ENCODE measurements around the gene EEF1E1. TPM values are rescaled to one million over a fixed set of nuclear protein-coding genes. Genes with fewer than 3 reads are reported as not detected.

The EEF1E1 gene
- total RNA-seq, 2 donors from 2014 or later: 23.1 TPM

DNA sequence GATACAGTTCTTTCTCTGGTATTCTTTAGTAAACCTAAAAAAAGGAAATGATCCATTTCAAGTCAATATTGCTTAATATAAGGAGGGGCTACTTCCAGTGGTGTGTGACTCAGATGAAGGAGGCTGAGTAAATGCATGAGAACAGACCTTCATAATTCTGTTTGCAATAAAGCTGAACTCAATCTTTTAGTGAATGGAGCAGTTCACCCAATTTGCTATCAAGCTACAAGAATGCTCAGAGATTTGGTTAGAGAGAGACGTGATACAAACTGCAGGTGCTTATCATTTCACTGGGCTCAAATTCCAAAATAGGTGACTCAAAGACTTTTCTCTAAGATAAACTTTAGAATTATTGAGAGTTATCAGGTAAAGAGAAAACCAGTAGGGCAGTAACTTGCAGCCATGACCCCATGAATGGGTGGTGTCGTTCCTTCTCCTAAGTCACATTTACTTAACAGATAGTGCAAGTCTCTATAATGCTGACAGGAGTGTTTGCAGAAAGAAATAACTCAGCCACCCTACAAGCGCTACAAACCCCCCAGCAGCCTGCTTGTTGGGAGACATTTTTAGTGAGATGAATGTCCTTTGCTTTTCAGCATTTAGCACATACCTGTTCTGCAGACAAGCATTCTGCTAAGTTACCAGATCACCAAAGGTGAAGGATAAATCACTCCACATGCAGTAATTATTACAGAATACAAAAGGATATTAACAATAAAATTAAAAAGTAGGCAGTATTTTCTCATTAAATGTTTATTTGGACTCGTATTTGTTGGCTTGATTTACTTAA lies 21.8 kb downstream of the EEF1E1 start:
- Histone ChIP-seq H3K4me1 (replicated peaks) (peaks cover 3% of the 10 kb centered on the region), H3K36me3 (no peaks in the 10 kb centered on the region), H3K27me3 (replicated peaks; ENCODE audit: insufficient read depth) (no peaks in the 10 kb centered on the region), H3K4me3 (no peak overlapping the region), H3K9me3 (no peaks in the 10 kb centered on the region), H3K27ac (no peak overlapping the region)
- 53% methylated on average over 4 of the region's 4 CpGs for WGBS
- TF ChIP-seq, protein P1, sequence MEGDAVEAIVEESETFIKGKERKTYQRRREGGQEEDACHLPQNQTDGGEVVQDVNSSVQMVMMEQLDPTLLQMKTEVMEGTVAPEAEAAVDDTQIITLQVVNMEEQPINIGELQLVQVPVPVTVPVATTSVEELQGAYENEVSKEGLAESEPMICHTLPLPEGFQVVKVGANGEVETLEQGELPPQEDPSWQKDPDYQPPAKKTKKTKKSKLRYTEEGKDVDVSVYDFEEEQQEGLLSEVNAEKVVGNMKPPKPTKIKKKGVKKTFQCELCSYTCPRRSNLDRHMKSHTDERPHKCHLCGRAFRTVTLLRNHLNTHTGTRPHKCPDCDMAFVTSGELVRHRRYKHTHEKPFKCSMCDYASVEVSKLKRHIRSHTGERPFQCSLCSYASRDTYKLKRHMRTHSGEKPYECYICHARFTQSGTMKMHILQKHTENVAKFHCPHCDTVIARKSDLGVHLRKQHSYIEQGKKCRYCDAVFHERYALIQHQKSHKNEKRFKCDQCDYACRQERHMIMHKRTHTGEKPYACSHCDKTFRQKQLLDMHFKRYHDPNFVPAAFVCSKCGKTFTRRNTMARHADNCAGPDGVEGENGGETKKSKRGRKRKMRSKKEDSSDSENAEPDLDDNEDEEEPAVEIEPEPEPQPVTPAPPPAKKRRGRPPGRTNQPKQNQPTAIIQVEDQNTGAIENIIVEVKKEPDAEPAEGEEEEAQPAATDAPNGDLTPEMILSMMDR (IDR thresholded peaks at IDR 0.05): no peak
- TF ChIP-seq POLR2AphosphoS5 (IDR thresholded peaks at IDR 0.05): peak; percentile 37
- no peak for DNase-seq (ENCODE audit: low spot score)
- intact Hi-C loops (cut with DNase I): no loop called here

DNA sequence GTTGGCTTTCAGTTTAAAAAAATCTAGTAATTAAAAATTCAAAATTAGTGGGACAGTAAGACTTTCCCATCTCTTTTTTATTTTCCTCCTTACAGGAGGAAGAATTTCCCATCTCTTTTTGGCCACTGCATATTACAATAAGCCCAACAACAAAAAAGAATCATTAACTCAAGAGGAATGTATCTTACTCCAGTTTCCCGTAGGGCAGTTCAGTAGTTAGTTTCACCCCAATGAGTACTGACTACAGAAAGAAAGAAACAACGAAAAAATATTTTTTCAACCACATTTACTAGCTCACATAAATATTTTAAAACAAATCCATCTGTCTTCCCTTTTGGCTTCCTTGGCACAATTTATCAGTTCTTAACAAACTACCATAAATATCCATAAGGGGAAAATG lies 23.2 kb downstream of the EEF1E1 start:
- WGBS: 86% methylated on average over 2 of the region's 2 CpGs
- peaks cover 3% of the 10 kb centered on the region for H3K4me1 ChIP-seq (replicated peaks)
- no peak overlapping the region for H3K4me3 ChIP-seq
- no peaks in the 10 kb centered on the region for H3K36me3 ChIP-seq
- no peak overlapping the region for H3K27ac ChIP-seq
- DNase-seq (ENCODE audit: low spot score): no peak
- H3K9me3 ChIP-seq: no peaks in the 10 kb centered on the region
- TF ChIP-seq, protein P1 (IDR thresholded peaks at IDR 0.05): no peak
- TF ChIP-seq POLR2AphosphoS5 (IDR thresholded peaks at IDR 0.05) (no peak), POLR2A (IDR thresholded peaks at IDR 0.05) (no peak)
- H3K27me3 ChIP-seq (replicated peaks; ENCODE audit: insufficient read depth): no peaks in the 10 kb centered on the region
- intact Hi-C loops (cut with DNase I): no loop called here

DNA sequence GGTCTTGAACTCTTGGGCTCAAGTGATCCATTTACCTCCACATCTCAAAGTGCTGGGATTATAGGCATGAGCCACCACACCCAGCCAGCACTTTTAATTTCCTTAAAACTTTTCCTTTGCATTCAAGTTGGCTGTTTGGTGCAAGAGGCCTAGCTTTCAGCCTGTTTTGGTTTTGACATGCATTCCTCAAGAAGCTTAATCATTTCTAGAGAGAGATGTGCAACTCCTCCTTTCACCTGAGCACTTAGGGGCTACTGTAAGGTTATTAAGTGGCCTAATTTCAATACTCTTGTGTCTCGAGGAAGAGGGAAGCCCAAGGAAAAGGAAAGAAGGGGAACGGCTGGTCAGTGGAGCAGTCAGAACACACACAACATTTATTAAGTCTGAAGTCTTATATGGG lies 24.4 kb downstream of the EEF1E1 start:
- WGBS: 91% methylated on average over 2 of the region's 2 CpGs
- no peaks in the 10 kb centered on the region for H3K4me1 ChIP-seq (replicated peaks)
- TF ChIP-seq POLR2AphosphoS5 (IDR thresholded peaks at IDR 0.05) (no peak), POLR2A (IDR thresholded peaks at IDR 0.05) (no peak)
- TF ChIP-seq, protein P1 (IDR thresholded peaks at IDR 0.05): no peak
- intact Hi-C loops (cut with DNase I): no loop called here
- DNase-seq (ENCODE audit: low spot score): no peak
- H3K4me3 ChIP-seq: no peak overlapping the region
- no peak overlapping the region for H3K27ac ChIP-seq
- H3K36me3 ChIP-seq: no peaks in the 10 kb centered on the region
- no peaks in the 10 kb centered on the region for H3K9me3 ChIP-seq
- H3K27me3 ChIP-seq (replicated peaks; ENCODE audit: insufficient read depth): no peaks in the 10 kb centered on the region

DNA sequence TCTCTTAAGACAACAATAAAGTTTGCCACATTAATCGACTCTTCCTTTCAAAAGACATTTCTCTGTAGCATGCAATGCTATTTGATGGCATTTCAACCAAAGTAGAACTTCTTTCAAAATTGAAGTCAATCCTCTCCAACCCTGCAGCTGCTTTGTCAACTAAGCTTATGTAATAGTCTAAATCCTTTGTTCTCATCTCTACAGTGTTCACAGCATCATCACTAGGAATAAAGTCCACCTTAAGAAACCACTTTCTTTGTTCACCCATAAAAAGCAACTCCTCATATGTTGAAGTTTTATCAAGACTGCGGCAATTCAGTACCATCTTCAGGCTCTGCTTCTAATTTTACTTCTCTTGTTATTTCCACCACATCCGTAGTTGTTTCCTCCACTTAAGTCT lies 26.6 kb downstream of the EEF1E1 start:
- DNase-seq (ENCODE audit: low spot score): no peak
- no peak overlapping the region for H3K4me3 ChIP-seq
- TF ChIP-seq POLR2A (IDR thresholded peaks at IDR 0.05): no peak
- no peak for TF ChIP-seq POLR2AphosphoS5 (IDR thresholded peaks at IDR 0.05)
- TF ChIP-seq, protein P1 (IDR thresholded peaks at IDR 0.05): no peak
- no peaks in the 10 kb centered on the region for H3K27me3 ChIP-seq (replicated peaks; ENCODE audit: insufficient read depth)
- no peak overlapping the region for H3K27ac ChIP-seq
- no peaks in the 10 kb centered on the region for H3K4me1 ChIP-seq (replicated peaks)
- 93% methylated on average over 3 of the region's 3 CpGs for WGBS
- no peaks in the 10 kb centered on the region for H3K36me3 ChIP-seq
- no peaks in the 10 kb centered on the region for H3K9me3 ChIP-seq
- intact Hi-C loops (cut with DNase I): no loop called here

DNA sequence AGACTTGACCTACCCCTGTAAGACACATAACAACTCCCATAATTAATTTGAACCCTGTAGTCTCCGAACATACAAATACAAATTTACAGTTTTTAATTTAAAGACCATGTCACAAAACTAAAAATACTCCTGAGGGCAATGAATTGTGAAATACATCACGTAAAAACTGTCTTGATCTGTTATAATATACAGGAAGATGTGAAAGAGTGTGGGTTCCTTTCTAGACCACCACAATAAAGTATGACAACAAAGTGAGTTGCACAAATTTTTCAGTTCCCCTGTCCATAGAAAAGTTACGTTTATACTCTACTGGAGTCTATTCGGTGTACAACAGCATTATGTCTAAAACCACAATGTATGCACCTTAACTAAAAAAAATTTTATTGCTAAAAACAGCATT lies 27.2 kb downstream of the EEF1E1 start:
- no peaks in the 10 kb centered on the region for H3K9me3 ChIP-seq
- no peak for DNase-seq (ENCODE audit: low spot score)
- no peak overlapping the region for H3K27ac ChIP-seq
- 87% methylated on average over 4 of the region's 4 CpGs for WGBS
- TF ChIP-seq, protein P1 (IDR thresholded peaks at IDR 0.05): no peak
- TF ChIP-seq POLR2AphosphoS5 (IDR thresholded peaks at IDR 0.05): no peak
- TF ChIP-seq POLR2A (IDR thresholded peaks at IDR 0.05): no peak
- no peaks in the 10 kb centered on the region for H3K27me3 ChIP-seq (replicated peaks; ENCODE audit: insufficient read depth)
- H3K36me3 ChIP-seq: no peaks in the 10 kb centered on the region
- no peaks in the 10 kb centered on the region for H3K4me1 ChIP-seq (replicated peaks)
- no peak overlapping the region for H3K4me3 ChIP-seq
- intact Hi-C loops (cut with DNase I): no loop called here
